HG02798 (cell line): ENCODE results near the gene CDC7.
A peak's percentile ranks its signal among the peaks of the same experiment; 100 is the strongest.
"Not testable (repeated sequence)": the region's sequence is repeated elsewhere in the genome, so short reads cannot be mapped to it uniquely, and the experiment has no call there.

ENCODE experiments used
- ATAC-seq: cut with Tn5 transposase; IDR thresholded peaks from one replicate; pipeline ENCODE4 v1.9.1; 2021; ENCODE audit warnings: mild to moderate bottlenecking; ENCODE audit not compliant: unreplicated experiment, poor library complexity

Gene CDC7

GRCh38 chr1:91500756-91501522 is at the start of gene CDC7:
CDC7 (plus strand) TSS chr1:91500851; CDS start chr1:91501717, 866 bp downstream.
- ATAC-seq, result peak; percentile 86

GRCh38 chr1:91454136-91454535 is 46.5 kb upstream of the CDC7 start:
- no peak for ATAC-seq

GRCh38 chr1:91455334-91455733 is 45.3 kb upstream of the CDC7 start:
- ATAC-seq, result no peak

- ATAC-seq, result no peak
These were observed 44.8 kb upstream of the CDC7 start for GRCh38 chr1:91455896-91456295.

GRCh38 chr1:91465350-91465749 is 35.3 kb upstream of the CDC7 start:
- not testable (repeated sequence) for ATAC-seq

- ATAC-seq, result no peak
These were observed 24.0 kb upstream of the CDC7 start for GRCh38 chr1:91476533-91477217.

- ATAC-seq, result no peak
These were observed 13.2 kb upstream of the CDC7 start for GRCh38 chr1:91487469-91487868.

- ATAC-seq, result no peak
These were observed 10.2 kb upstream of the CDC7 start for GRCh38 chr1:91490501-91490900.

- ATAC-seq, result no peak
These were observed 2.6 kb upstream of the CDC7 start for GRCh38 chr1:91498035-91498434.

GRCh38 chr1:91498498-91499245 is 2.0 kb upstream of the CDC7 start:
- no peak for ATAC-seq

GRCh38 chr1:91499346-91499745 is 1.3 kb upstream of the CDC7 start:
- no peak for ATAC-seq

- peak; percentile 14 for ATAC-seq
These were observed 521 bp upstream of the CDC7 start for GRCh38 chr1:91499904-91500755.

- ATAC-seq, result peak; percentile 4
These were observed 836 bp downstream of the CDC7 start for GRCh38 chr1:91501523-91501851.

- ATAC-seq, result no peak
These were observed 1.5 kb downstream of the CDC7 start for GRCh38 chr1:91501971-91502671.

GRCh38 chr1:91502672-91503184 is 2.1 kb downstream of the CDC7 start:
- ATAC-seq, result no peak

GRCh38 chr1:91503332-91503900 is 2.8 kb downstream of the CDC7 start:
- no peak for ATAC-seq

GRCh38 chr1:91503975-91504530 is 3.4 kb downstream of the CDC7 start:
- ATAC-seq, result no peak

GRCh38 chr1:91505086-91505485 is 4.4 kb downstream of the CDC7 start:
- no peak for ATAC-seq

GRCh38 chr1:91506071-91506470 is 5.4 kb downstream of the CDC7 start:
- ATAC-seq, result no peak
